Neuronal stem cell (in vitro differentiated cells): ENCODE results near the gene NRXN3.

Source experiments
- DNase-seq: peaks from one replicate; pipeline ENCODE4 v3.0.0-alpha.2; 2013; ENCODE audit warnings: low spot score
- H2AFZ ChIP-seq: one replicate; pipeline ENCODE4 v1.6.1; 2013; ENCODE audit warnings: mild to moderate bottlenecking, low read length, inconsistent platforms
- H2AK5ac ChIP-seq: 2 replicates; pipeline ENCODE4 v1.6.1; 2013; ENCODE audit warnings: low read depth, mild to moderate bottlenecking, inconsistent platforms, low read length, moderate library complexity, mixed read lengths
- H2BK120ac ChIP-seq: 2 replicates; pipeline ENCODE4 v1.6.1; 2013; ENCODE audit warnings: low read depth, mild to moderate bottlenecking, inconsistent platforms, low read length, moderate library complexity, mixed read lengths
- H2BK12ac ChIP-seq: one replicate; pipeline ENCODE4 v1.6.1; 2013; ENCODE audit warnings: low read length, inconsistent platforms
- H2BK15ac ChIP-seq: 2 replicates; pipeline ENCODE4 v1.6.1; 2013; ENCODE audit warnings: mild to moderate bottlenecking, low read length, inconsistent platforms, mixed read lengths
- H2BK5ac ChIP-seq: one replicate; pipeline ENCODE4 v1.6.1; 2013; ENCODE audit warnings: inconsistent platforms, mild to moderate bottlenecking, low read length, moderate library complexity
- H3K14ac ChIP-seq: one replicate; pipeline ENCODE4 v1.6.1; 2013; ENCODE audit warnings: low read length, inconsistent platforms
- H3K18ac ChIP-seq: 2 replicates; pipeline ENCODE4 v1.6.1; 2013; ENCODE audit warnings: low read length, inconsistent platforms
- H3K23ac ChIP-seq: 2 replicates; pipeline ENCODE4 v1.6.1; 2013; ENCODE audit warnings: low read depth, mild to moderate bottlenecking, mixed read lengths, low read length, inconsistent platforms; ENCODE audit not compliant: poor library complexity
- H3K27ac ChIP-seq: replicated peaks from 3 replicates; pipeline ENCODE4 v1.5.1; 2013; ENCODE audit warnings: low read length, inconsistent platforms
- H3K27me3 ChIP-seq, 3 experiments: 2 replicates each; pipeline ENCODE4 v1.6.1; 2013; ENCODE audit warnings: low read length in 3 of 3, mild to moderate bottlenecking in 2 of 3, inconsistent platforms in 1 of 3, low read depth in 1 of 3, mixed read lengths in 1 of 3, moderate library complexity in 1 of 3; ENCODE audit not compliant: control insufficient read depth in 3 of 3, insufficient read depth in 3 of 3
- H3K36me3 ChIP-seq, 2 donors: replicated peaks in 1 of 2; 2 replicates each; pipeline ENCODE4 v1.6.1; 2013; ENCODE audit warnings: low read length in 2 of 2; ENCODE audit not compliant: control insufficient read depth in 2 of 2, insufficient read depth in 2 of 2
- H3K4ac ChIP-seq: 2 replicates; pipeline ENCODE4 v1.6.1; 2013; ENCODE audit warnings: inconsistent platforms, mild to moderate bottlenecking, low read length, moderate library complexity
- H3K4me1 ChIP-seq, 2 donors: 1 replicate in 1 of 2; 2 replicates in 1 of 2; pipeline ENCODE4 v1.6.1; 2013; ENCODE audit warnings: low read length in 2 of 2, low read depth in 1 of 2; ENCODE audit not compliant: control insufficient read depth in 2 of 2, insufficient read depth in 1 of 2
- H3K4me2 ChIP-seq: one replicate; pipeline ENCODE4 v1.6.1; 2013; ENCODE audit warnings: mild to moderate bottlenecking, low read length, inconsistent platforms; ENCODE audit not compliant: insufficient read depth, poor library complexity, severe bottlenecking
- H3K4me3 ChIP-seq, 2 donors: 2 replicates each; pipeline ENCODE4 v1.5.1; 2013; ENCODE audit warnings: low read length in 2 of 2, mild to moderate bottlenecking in 2 of 2, inconsistent platforms in 1 of 2, moderate library complexity in 1 of 2
- H3K79me1 ChIP-seq: one replicate; pipeline ENCODE4 v1.6.1; 2013; ENCODE audit warnings: low read depth, mild to moderate bottlenecking, inconsistent platforms, low read length, moderate library complexity
- H3K9ac ChIP-seq: one replicate; pipeline ENCODE4 v1.6.1; 2013; ENCODE audit warnings: mild to moderate bottlenecking, low read depth, low read length, inconsistent platforms; ENCODE audit not compliant: poor library complexity
- H3K9me3 ChIP-seq, 2 donors: replicated peaks in 1 of 2; 2 replicates each; pipeline versions ENCODE3 to v1.6.1; 2013; ENCODE audit warnings: low read length in 2 of 2, mild to moderate bottlenecking in 2 of 2, inconsistent platforms in 1 of 2, low read depth in 1 of 2, mixed read lengths in 1 of 2, moderate library complexity in 1 of 2; ENCODE audit not compliant: control insufficient read depth in 2 of 2, insufficient read depth in 1 of 2
- H4K8ac ChIP-seq: one replicate; pipeline ENCODE4 v1.6.1; 2013; ENCODE audit warnings: low read depth, mild to moderate bottlenecking, inconsistent platforms, low read length, moderate library complexity
- H4K91ac ChIP-seq: one replicate; pipeline ENCODE4 v1.6.1; 2013; ENCODE audit warnings: low read length, low read depth, mild to moderate bottlenecking, inconsistent platforms; ENCODE audit not compliant: poor library complexity
- WGBS, 2 donors: extraction: QIAGEN DNeasy Blood & Tissue Kit; methylation state at CpG; one replicate each; pipeline ENCODE4 v1.1.7; 2013; ENCODE audit warnings: missing lambda C conversion rate in 2 of 2, mixed read lengths in 1 of 2; ENCODE audit not compliant: insufficient read length in 2 of 2, insufficient replicate concordance in 1 of 2; ENCODE audit errors: extremely low coverage in 2 of 2; 5-methylcytosine and 5-hydroxymethylcytosine counted together

The NRXN3 gene

DNA sequence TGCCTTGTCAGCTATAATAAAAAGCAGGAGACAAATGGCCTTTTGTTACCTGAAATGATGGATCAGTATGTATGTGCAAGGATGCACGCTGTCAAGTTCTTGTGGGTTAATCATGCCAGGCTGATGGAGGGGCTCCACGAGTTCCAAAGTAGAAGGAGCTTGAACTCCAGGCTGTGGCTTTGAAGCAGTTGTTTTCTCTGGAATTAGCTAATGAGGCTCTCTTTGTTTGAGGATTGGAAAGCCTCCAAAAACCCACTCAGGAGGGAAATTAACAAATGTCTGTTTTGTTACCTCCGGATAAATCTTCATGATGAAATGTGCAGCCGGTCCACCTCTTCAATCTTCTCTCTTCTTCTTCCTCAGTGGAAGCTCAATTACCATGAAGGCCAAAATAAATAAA, 1435.7 kb downstream of the NRXN3 start:
- Histone ChIP-seq H3K27ac (no peak overlapping the region), H4K8ac (no peak overlapping the region), H3K4me3 (no peak overlapping the region), H3K18ac (no peak overlapping the region), H3K9me3 (no peaks in the 10 kb centered on the region), H2BK15ac (no peak overlapping the region), H3K4me2 (no peak overlapping the region), H3K79me1 (no peaks in the 10 kb centered on the region), H3K23ac (no peak overlapping the region), H4K91ac (no peak overlapping the region), H2BK5ac (no peak overlapping the region), H3K4me1 (peaks cover 0 to 2% of the 10 kb centered on the region in 2 donors), H3K27me3 (no peaks in the 10 kb centered on the region), H2BK12ac (no peak overlapping the region), H3K9ac (no peak overlapping the region), H3K36me3 (no peaks in the 10 kb centered on the region), H2BK120ac (no peak overlapping the region), H2AFZ (no peak overlapping the region), H2AK5ac (no peak overlapping the region), H3K4ac (no peak overlapping the region), H3K14ac (no peak overlapping the region)
- no peak for DNase-seq
- WGBS, 2 donors: no CpG with 5 or more reads among the region's 4 CpGs

- Histone ChIP-seq H3K9ac (no peak overlapping the region), H4K91ac (no peak overlapping the region), H3K9me3 (no peaks in the 10 kb centered on the region), H2BK120ac (no peak overlapping the region), H3K4ac (no peak overlapping the region), H3K18ac (no peak overlapping the region), H3K23ac (no peak overlapping the region), H3K27ac (no peak overlapping the region), H3K4me2 (no peak overlapping the region), H3K4me1 (peaks cover 0 to 2% of the 10 kb centered on the region in 2 donors), H3K14ac (no peak overlapping the region), H3K27me3 (no peaks in the 10 kb centered on the region), H2AFZ (peak overlapping the region; percentile 35), H2AK5ac (no peak overlapping the region), H2BK12ac (no peak overlapping the region), H4K8ac (no peak overlapping the region), H3K4me3 (no peak overlapping the region), H2BK15ac (no peak overlapping the region), H3K79me1 (no peaks in the 10 kb centered on the region), H2BK5ac (no peak overlapping the region), H3K36me3 (no peaks in the 10 kb centered on the region)
- no CpG with 5 or more reads among the region's 3 CpGs for WGBS, 2 donors
- no peak for DNase-seq
Measured at GRCh38 chr14:79608446-79608845, 1438.3 kb downstream of the NRXN3 start.

DNA sequence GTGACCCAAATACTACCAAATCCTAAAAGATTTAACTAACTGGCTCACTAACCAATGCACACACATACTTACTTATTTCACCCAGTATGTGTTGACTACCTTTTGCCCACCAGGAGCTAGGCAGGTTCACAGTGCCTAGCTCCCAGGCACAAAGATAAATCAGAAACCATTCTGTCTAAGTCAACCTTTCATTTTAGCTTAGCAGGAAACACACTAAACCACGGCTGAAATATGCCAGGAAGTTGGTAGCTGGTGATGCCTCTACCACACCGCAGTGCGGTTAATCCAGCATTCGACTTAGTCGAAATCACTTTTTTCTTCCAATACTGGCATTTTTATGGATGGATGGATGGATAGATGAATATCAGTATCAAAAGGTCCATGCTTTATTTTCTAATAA, 1443.5 kb downstream of the NRXN3 start:
- H3K23ac ChIP-seq: no peak overlapping the region
- no peak overlapping the region for H3K18ac ChIP-seq
- H3K4me2 ChIP-seq: no peak overlapping the region
- no CpG with 5 or more reads among the region's 5 CpGs for WGBS, 2 donors
- H3K4me3 ChIP-seq: no peak overlapping the region
- H3K27ac ChIP-seq: no peak overlapping the region
- H2BK5ac ChIP-seq: no peak overlapping the region
- H3K79me1 ChIP-seq: no peaks in the 10 kb centered on the region
- H3K4me1 ChIP-seq: no peaks in the 10 kb centered on the region
- no peaks in the 10 kb centered on the region for H3K27me3 ChIP-seq
- no peak overlapping the region for H2BK120ac ChIP-seq
- H3K14ac ChIP-seq: no peak overlapping the region
- H2BK15ac ChIP-seq: no peak overlapping the region
- no peak overlapping the region for H2AFZ ChIP-seq
- no peak overlapping the region for H2BK12ac ChIP-seq
- H2AK5ac ChIP-seq: no peak overlapping the region
- no peak overlapping the region for H4K91ac ChIP-seq
- DNase-seq: no peak
- no peaks in the 10 kb centered on the region for H3K9me3 ChIP-seq
- H3K9ac ChIP-seq: no peak overlapping the region
- no peaks in the 10 kb centered on the region for H3K36me3 ChIP-seq
- H4K8ac ChIP-seq: no peak overlapping the region
- H3K4ac ChIP-seq: no peak overlapping the region

- Histone ChIP-seq H3K27me3 (no peaks in the 10 kb centered on the region), H4K91ac (no peak overlapping the region), H2BK120ac (no peak overlapping the region), H3K4me3 (no peak overlapping the region), H4K8ac (no peak overlapping the region), H3K27ac (no peak overlapping the region), H3K14ac (no peak overlapping the region), H3K4me1 (no peaks in the 10 kb centered on the region), H2BK12ac (no peak overlapping the region), H2BK5ac (no peak overlapping the region), H2BK15ac (no peak overlapping the region), H3K36me3 (no peaks in the 10 kb centered on the region), H3K18ac (no peak overlapping the region), H3K79me1 (no peaks in the 10 kb centered on the region), H2AFZ (no peak overlapping the region), H3K23ac (no peak overlapping the region), H2AK5ac (no peak overlapping the region), H3K4me2 (no peak overlapping the region), H3K9me3 (no peaks in the 10 kb centered on the region), H3K9ac (no peak overlapping the region), H3K4ac (no peak overlapping the region)
- DNase-seq: no peak
- no CpG with 5 or more reads among the region's 5 CpGs for WGBS, 2 donors
Measured at GRCh38 chr14:79614448-79614847, 1444.3 kb downstream of the NRXN3 start.
